LNCaP clone FGC (cell line): ENCODE measurements around the gene ATP8B4.

Source experiments
- DNase-seq: peaks from one replicate; pipeline ENCODE4 v3.0.0-alpha.2; 2011; ENCODE audit warnings: low read depth
- H3K4me3 ChIP-seq: 2 replicates; pipeline ENCODE4 v1.5.1; 2011; ENCODE audit warnings: mild to moderate bottlenecking, low read depth, low read length, control low read depth
- CTCF ChIP-seq: IDR thresholded peaks from 2 replicates; pipeline ENCODE4 v1.5.1; 2012; ENCODE audit warnings: mild to moderate bottlenecking; ENCODE audit not compliant: control insufficient read depth, insufficient read depth; ENCODE audit errors: extremely low read depth

ATP8B4 gene

GRCh38 chr15:50049871-50050270 is 69.2 kb downstream of the ATP8B4 start:
- DNase-seq = no peak
- H3K4me3 ChIP-seq = no peak overlapping the region
- no peak for TF ChIP-seq CTCF

- H3K4me3 ChIP-seq = no peak overlapping the region
- no peak for TF ChIP-seq CTCF
- no peak for DNase-seq
Observed at GRCh38 chr15:50046867-50047266, 72.2 kb downstream of the ATP8B4 start.

GRCh38 chr15:50046159-50046558 is 72.9 kb downstream of the ATP8B4 start:
- TF ChIP-seq CTCF = no peak
- no peak overlapping the region for H3K4me3 ChIP-seq

GRCh38 chr15:50044904-50045303 is 74.1 kb downstream of the ATP8B4 start:
- H3K4me3 ChIP-seq = no peak overlapping the region
- no peak for TF ChIP-seq CTCF
- no peak for DNase-seq

More at GRCh38 chr15:50046159-50046558, 72.9 kb downstream of the ATP8B4 start:
- DNase-seq = no peak

- H3K4me3 ChIP-seq = no peak overlapping the region
- no peak for DNase-seq
- no peak for TF ChIP-seq CTCF
Observed at GRCh38 chr15:50044406-50044805, 74.6 kb downstream of the ATP8B4 start.

GRCh38 chr15:50042775-50043174 is 76.3 kb downstream of the ATP8B4 start:
- H3K4me3 ChIP-seq = no peak overlapping the region
- DNase-seq = no peak
- no peak for TF ChIP-seq CTCF

- DNase-seq = no peak
- H3K4me3 ChIP-seq = no peak overlapping the region
- no peak for TF ChIP-seq CTCF
Observed at GRCh38 chr15:50030456-50030855, 88.6 kb downstream of the ATP8B4 start.
